Measurements from ENCODE around the gene SPACDR.

- TF ChIP-seq CTCF (IDR thresholded peaks at IDR 0.05) (no peak), POLR2A (IDR thresholded peaks at IDR 0.05) (no peak), EP300 (IDR thresholded peaks at IDR 0.05) (no peak), POLR2AphosphoS5 (IDR thresholded peaks at IDR 0.05) (no peak)
These were observed 18.0 kb downstream of the SPACDR start for GRCh38 chr7:100446040-100446439.

All from suprapubic skin (tissue), 4 donors.